ENCODE results near the gene TYRO3. TPM values are rescaled to one million over a fixed set of nuclear protein-coding genes. Genes with fewer than 3 reads are reported as not detected.

TYRO3 gene
- total and polyA plus RNA-seq, 2 donors (not counting 1 experiment from before 2014, with no cell fraction given): 0.05 TPM; not detected in 1

- DNase-seq (no peak), ATAC-seq (ENCODE audit: low read depth) (no peak)
- Histone ChIP-seq H3K79me2 (ENCODE audit: control insufficient read depth, insufficient read depth, low read length) (no peaks in the 10 kb centered on the region), H3K36me3 (replicated peaks in 1 of 2; ENCODE audit: control extremely low read depth in 1 of 2, control insufficient read depth in 1 of 2, extremely low read depth in 1 of 2, insufficient read depth in 2 of 2, low read length in 1 of 2) (no peaks in the 10 kb centered on the region), H3K4me3 (ENCODE audit: control extremely low read depth in 1 of 5, extremely low read depth in 1 of 5, insufficient read depth in 1 of 5, low read depth in 2 of 5, low read length in 4 of 5) (no peak overlapping the region), H4K20me1 (ENCODE audit: control insufficient read depth, insufficient read depth, low read length, poor library complexity, severe bottlenecking) (no peaks in the 10 kb centered on the region), H3K9ac (ENCODE audit: low read length) (no peak overlapping the region), H2AFZ (ENCODE audit: insufficient read depth, low read depth, low read length, poor library complexity, severe bottlenecking) (no peak overlapping the region), H3K4me2 (replicated peaks; ENCODE audit: low read depth, low read length, poor library complexity, severe bottlenecking) (no peak overlapping the region), H3K4me1 (ENCODE audit: control insufficient read depth in 2 of 2, insufficient read depth in 2 of 2, low read length in 2 of 2) (no peaks in the 10 kb centered on the region), H3K27me3 (replicated peaks in 1 of 4; ENCODE audit: control extremely low read depth in 1 of 4, control insufficient read depth in 3 of 4, insufficient read depth in 4 of 4, low read length in 3 of 4) (no peaks in the 10 kb centered on the region), H3K9me3 (ENCODE audit: control extremely low read depth in 1 of 3, control insufficient read depth in 2 of 3, insufficient read depth in 1 of 3, low read length in 2 of 3) (no peaks in the 10 kb centered on the region), H3K27ac (ENCODE audit: low read length in 2 of 2) (no peak overlapping the region)
- TF ChIP-seq CTCF (IDR thresholded peaks at IDR 0.05): no peak
- TF ChIP-seq EZH2 (IDR thresholded peaks at IDR 0.05; ENCODE audit: borderline replicate concordance, insufficient read depth, low read depth, low read length, poor library complexity, severe bottlenecking): no peak
- no peaks in the 10 kb centered on the region for H3K4me1 Mint-ChIP-seq
- CTCF ChIA-PET: no interaction called here
- peaks cover 18% of the 10 kb centered on the region for H3K27me3 Mint-ChIP-seq
- no peak overlapping the region for H3K4me3 Mint-ChIP-seq
- no CpG with 5 or more reads among the region's 2 CpGs for WGBS (ENCODE audit: insufficient coverage)
- POLR2A ChIA-PET: no interaction called here
- no peak overlapping the region for H3K27ac Mint-ChIP-seq
- H3K9me3 Mint-ChIP-seq (ENCODE audit: insufficient read depth): no peaks in the 10 kb centered on the region
- intact Hi-C loops (cut with micrococcal nuclease): no loop called here
These were observed 15.1 kb downstream of the TYRO3 start for GRCh38 chr15:41574158-41574557.

GRCh38 chr15:41575282-41575681 is 16.3 kb downstream of the TYRO3 start:
- DNase-seq (no peak), ATAC-seq (ENCODE audit: low read depth) (no peak)
- WGBS (ENCODE audit: insufficient coverage): 92% methylated on average over 6 of the region's 6 CpGs
- Mint-ChIP-seq H3K9me3 (ENCODE audit: insufficient read depth) (no peaks in the 10 kb centered on the region), H3K27me3 (peaks cover 15% of the 10 kb centered on the region), H3K4me1 (no peaks in the 10 kb centered on the region), H3K4me3 (no peak overlapping the region), H3K27ac (no peak overlapping the region)
- no peaks in the 10 kb centered on the region for H3K4me1 ChIP-seq (ENCODE audit: control insufficient read depth in 2 of 2, insufficient read depth in 2 of 2, low read length in 2 of 2)
- no peak overlapping the region for H3K4me2 ChIP-seq (replicated peaks; ENCODE audit: low read depth, low read length, poor library complexity, severe bottlenecking)
- ChIA-PET CTCF (no interaction called here), POLR2A (no interaction called here)
- H2AFZ ChIP-seq (ENCODE audit: insufficient read depth, low read depth, low read length, poor library complexity, severe bottlenecking): no peak overlapping the region
- H4K20me1 ChIP-seq (ENCODE audit: control insufficient read depth, insufficient read depth, low read length, poor library complexity, severe bottlenecking): no peaks in the 10 kb centered on the region
- H3K79me2 ChIP-seq (ENCODE audit: control insufficient read depth, insufficient read depth, low read length): no peaks in the 10 kb centered on the region
- H3K9me3 ChIP-seq (ENCODE audit: control extremely low read depth in 1 of 3, control insufficient read depth in 2 of 3, insufficient read depth in 1 of 3, low read length in 2 of 3): no peaks in the 10 kb centered on the region
- no peak overlapping the region for H3K27ac ChIP-seq (ENCODE audit: low read length in 2 of 2)
- H3K9ac ChIP-seq (ENCODE audit: low read length): no peak overlapping the region
- intact Hi-C loops (cut with micrococcal nuclease): no loop called here
- no peaks in the 10 kb centered on the region for H3K27me3 ChIP-seq (replicated peaks in 1 of 4; ENCODE audit: control extremely low read depth in 1 of 4, control insufficient read depth in 3 of 4, insufficient read depth in 4 of 4, low read length in 3 of 4)
- TF ChIP-seq CTCF (IDR thresholded peaks at IDR 0.05) (no peak), EZH2 (IDR thresholded peaks at IDR 0.05; ENCODE audit: borderline replicate concordance, insufficient read depth, low read depth, low read length, poor library complexity, severe bottlenecking) (no peak)
- H3K36me3 ChIP-seq (replicated peaks in 1 of 2; ENCODE audit: control extremely low read depth in 1 of 2, control insufficient read depth in 1 of 2, extremely low read depth in 1 of 2, insufficient read depth in 2 of 2, low read length in 1 of 2): no peaks in the 10 kb centered on the region
- no peak overlapping the region for H3K4me3 ChIP-seq (ENCODE audit: control extremely low read depth in 1 of 5, extremely low read depth in 1 of 5, insufficient read depth in 1 of 5, low read depth in 2 of 5, low read length in 4 of 5)
